Endothelial cell of umbilical vein (primary cell): ENCODE results near the gene ASRGL1. TPM values are rescaled to one million over a fixed set of nuclear protein-coding genes. Genes with fewer than 3 reads are reported as not detected.

Source experiments
- BruUV-seq: library from RNA; stranded (reverse); fragments of 400-500 nt; replicated peaks from 2 replicates; lab custom pipeline; 2021; lab: Mats Ljungman, UMichigan
- CTCF ChIA-PET: fragments of 300-600, 350-600 bp; sonication (Branson Sonifier 250); formaldehyde crosslinking; loops from one replicate; lab custom pipeline; 2021; ENCODE audit warnings: antibody characterized with exemption, inconsistent platforms; lab: Charles Lee
- POLR2A ChIA-PET: fragments of 300-600, 350-600 bp; sonication (Branson Sonifier 250); formaldehyde crosslinking; loops from one replicate; lab custom pipeline; 2021; ENCODE audit warnings: antibody characterized with exemption, inconsistent platforms; lab: Charles Lee
- DNase-seq: peaks from one replicate; pipeline ENCODE4 v3.0.0-alpha.2; 2011; ENCODE audit warnings: low read depth, low spot score
- FAIRE-seq: peaks from 2 replicates; lab custom pipeline; 2011; peaks lifted over from hg19 to GRCh38; lab: Jason Lieb, UNC
- H2AFZ ChIP-seq: 2 replicates; pipeline ENCODE4 v1.6.0; 2012; ENCODE audit warnings: low read depth, low read length, control low read depth, inconsistent platforms
- H3K27ac ChIP-seq: 2 replicates; pipeline ENCODE4 v1.5.1; 2011; ENCODE audit warnings: low read depth, mild to moderate bottlenecking, control low read depth, low read length, moderate library complexity; ENCODE audit not compliant: insufficient read depth
- H3K27me3 ChIP-seq, 2 experiments: 2 replicates each; pipeline versions ENCODE4 v1.6.0 to v1.6.1; 2011; ENCODE audit warnings: low read length in 2 of 2, mixed read lengths in 1 of 2; ENCODE audit not compliant: control insufficient read depth in 2 of 2, insufficient read depth in 2 of 2
- H3K36me3 ChIP-seq, 2 experiments: 2 replicates in 1 of 2; 3 replicates in 1 of 2; pipeline ENCODE4 v1.5.1; 2011; ENCODE audit warnings: low read length in 2 of 2, mild to moderate bottlenecking in 1 of 2, moderate library complexity in 1 of 2; ENCODE audit not compliant: control insufficient read depth in 2 of 2, insufficient read depth in 2 of 2; ENCODE audit errors: extremely low read depth in 1 of 2
- H3K4me1 ChIP-seq: 3 replicates; pipeline ENCODE4 v1.5.1; 2011; ENCODE audit warnings: mild to moderate bottlenecking, low read length; ENCODE audit not compliant: control insufficient read depth, insufficient read depth; ENCODE audit errors: extremely low read depth
- H3K4me2 ChIP-seq: 2 replicates; pipeline ENCODE4 v1.6.1; 2011; ENCODE audit warnings: low read length, control low read depth, mixed read lengths; ENCODE audit not compliant: insufficient read depth
- H3K4me3 ChIP-seq, 3 experiments: fragments of 200-600 bp in 1 of 3; sonication (generic), shearing (Covaris generic) in 1 of 3; replicated peaks in 1 of 3; 2 replicates each; pipeline ENCODE4 v1.5.1; 2011 to 2016; ENCODE audit warnings: control low read depth in 3 of 3, low read length in 3 of 3, mild to moderate bottlenecking in 2 of 3, inconsistent platforms in 1 of 3, low read depth in 1 of 3, moderate library complexity in 1 of 3; ENCODE audit not compliant: insufficient read depth in 1 of 3
- H3K79me2 ChIP-seq: 2 replicates; pipeline ENCODE4 v1.6.0; 2012; ENCODE audit warnings: low read length, inconsistent platforms; ENCODE audit not compliant: control insufficient read depth, insufficient read depth
- H3K9ac ChIP-seq: replicated peaks from 2 replicates; pipeline ENCODE3; 2011; ENCODE audit warnings: low read length, control low read depth; ENCODE audit not compliant: insufficient read depth; ENCODE audit errors: extremely low read depth
- H3K9me1 ChIP-seq: replicated peaks from 3 replicates; pipeline ENCODE4 v1.6.0; 2011; ENCODE audit warnings: mild to moderate bottlenecking, low read length; ENCODE audit not compliant: control insufficient read depth, insufficient read depth; ENCODE audit errors: extremely low read depth
- H3K9me3 ChIP-seq: replicated peaks from 2 replicates; pipeline ENCODE4 v1.5.1; 2012; ENCODE audit warnings: low read length, inconsistent platforms; ENCODE audit not compliant: control insufficient read depth, insufficient read depth
- H4K20me1 ChIP-seq: replicated peaks from 2 replicates; pipeline ENCODE3; 2011; ENCODE audit warnings: mild to moderate bottlenecking, low read length; ENCODE audit not compliant: control insufficient read depth, insufficient read depth; ENCODE audit errors: extremely low read depth
- CTCF ChIP-seq, 2 donors: IDR thresholded peaks; 1 replicate in 1 of 2; 2 replicates in 1 of 2; pipeline ENCODE4 v1.5.1; 2011; ENCODE audit warnings: low read length in 2 of 2, mild to moderate bottlenecking in 2 of 2, moderate library complexity in 2 of 2, control low read depth in 1 of 2, inconsistent platforms in 1 of 2, low read depth in 1 of 2; ENCODE audit not compliant: insufficient read depth in 1 of 2; ENCODE audit errors: extremely low read depth in 1 of 2
- EZH2 ChIP-seq: IDR thresholded peaks from 2 replicates; pipeline ENCODE4 v1.6.1; 2012; ENCODE audit warnings: borderline replicate concordance, low read depth, mild to moderate bottlenecking, moderate library complexity, low read length, inconsistent platforms; ENCODE audit not compliant: severe bottlenecking
- FOS ChIP-seq: IDR thresholded peaks from 2 replicates; pipeline ENCODE4 v1.6.1; 2011; ENCODE audit warnings: mild to moderate bottlenecking, low read length, moderate library complexity, borderline replicate concordance; ENCODE audit not compliant: insufficient read depth
- GATA2 ChIP-seq: IDR thresholded peaks from 2 replicates; pipeline ENCODE4 v1.7.0; 2011; ENCODE audit warnings: low read depth, mild to moderate bottlenecking, moderate library complexity, mixed read lengths, low read length; ENCODE audit not compliant: insufficient read length, insufficient read depth
- JUN ChIP-seq: IDR thresholded peaks from 2 replicates; pipeline ENCODE4 v1.6.1; 2011; ENCODE audit warnings: borderline replicate concordance, low read depth; ENCODE audit not compliant: insufficient read length, insufficient read depth
- MAX ChIP-seq: IDR thresholded peaks from 2 replicates; pipeline ENCODE4 v1.6.1; 2011; ENCODE audit not compliant: insufficient read depth, insufficient read length
- MYC ChIP-seq: IDR thresholded peaks from one replicate; pipeline ENCODE4 v1.6.1; 2011; ENCODE audit warnings: mild to moderate bottlenecking, low read depth, low read length
- POLR2A ChIP-seq: IDR thresholded peaks from 2 replicates; pipeline ENCODE4 v1.6.1; 2012; ENCODE audit warnings: low read depth, mild to moderate bottlenecking, control low read depth, low read length
- POLR2AphosphoS5 ChIP-seq: IDR thresholded peaks from 2 replicates; pipeline ENCODE4 v1.6.1; 2012; ENCODE audit warnings: low read depth, mild to moderate bottlenecking, control low read depth, low read length, moderate library complexity; ENCODE audit not compliant: insufficient read depth
- dilution Hi-C: fragments of 300-500 bp; cut with MboI; formaldehyde crosslinking; loops from one replicate; pipeline ENCODE4 v1.15.0; 2019; ENCODE audit warnings: low sequenced_read_pairs; ENCODE audit not compliant: extremely low pct_ligation_motif_present
- intact Hi-C: fragments of 100-400 bp; cut with micrococcal nuclease; formaldehyde crosslinking; loops from one replicate; pipeline ENCODE4 v1.10.0; 2022
- polyA plus RNA-seq, 4 experiments: library from polyadenylated mRNA; depleted of rRNA in 3 of 4; stranded (reverse) in 3 of 4; unstranded in 1 of 4; fragments of >200 nt; gene quantifications; 2 replicates each; pipeline versions ENCODE4 v1.2.1 to v1.2.3, GENCODE V29; 2011 to 2012; ENCODE audit warnings: missing spikeins in 1 of 4
- total RNA-seq: library from RNA; stranded (reverse); gene quantifications from 2 replicates; pipeline ENCODE4 v1.2.3, GENCODE V29; 2021

Gene ASRGL1
- total and polyA plus RNA-seq, 2 donors (not counting 3 experiments of a cell fraction or from before 2014, with no cell fraction given), result 33.1 to 36.0 TPM

- H3K4me3 ChIP-seq, result no peak within 1 kb of the TSS
- no TSS peak for BruUV-seq
- peaks cover 3 to 6% of the 10 kb centered on the region in 2 experiments for H3K27me3 ChIP-seq
- no peak within 1 kb of the TSS for H3K9ac ChIP-seq
- intact Hi-C loops (no loop called here), dilution Hi-C loops (no loop called here)
- no peaks in the 10 kb centered on the region for H3K36me3 ChIP-seq
- H2AFZ ChIP-seq, result no peak within 1 kb of the TSS
- no peaks in the 10 kb centered on the region for H3K9me3 ChIP-seq
- H3K4me1 ChIP-seq, result no peaks in the 10 kb centered on the region
- ChIA-PET CTCF (interaction anchor here (0.6 to 1.9 kb wide), 7 partner anchors 16 to 276 kb away, joined by 3 to 14 read pairs (median 3); no protein-coding TSS in a partner anchor), POLR2A (interaction anchor here (1.2 kb wide), 1 partner anchor 142 kb away, joined by 3 read pairs; no protein-coding TSS in a partner anchor)
- H3K79me2 ChIP-seq, result no peaks in the 10 kb centered on the region
- no peak within 1 kb of the TSS for H3K27ac ChIP-seq
- H3K4me2 ChIP-seq, result no peak within 1 kb of the TSS
- FAIRE-seq (no peak), DNase-seq (no peak)
- no peaks in the 10 kb centered on the region for H3K9me1 ChIP-seq
- TF ChIP-seq JUN (no peak), MAX (no peak)
- no peaks in the 10 kb centered on the region for H4K20me1 ChIP-seq
Measured at GRCh38 chr11:62418733-62419132, 81.5 kb downstream of the ASRGL1 start, which contains the start of gene SCGB1A1. Gene SCGB1A1 (plus strand): TSS chr11:62419033. CDS start chr11:62419096, 63 bp downstream.

- Histone ChIP-seq H3K9me1 (no peaks in the 10 kb centered on the region), H3K9ac (no peak overlapping the region), H3K36me3 (no peaks in the 10 kb centered on the region), H2AFZ (no peak overlapping the region), H3K4me3 (no peak overlapping the region), H3K27me3 (peaks cover 3 to 6% of the 10 kb centered on the region in 2 experiments), H3K27ac (no peak overlapping the region), H3K9me3 (no peaks in the 10 kb centered on the region), H3K79me2 (no peaks in the 10 kb centered on the region), H4K20me1 (no peaks in the 10 kb centered on the region), H3K4me1 (no peaks in the 10 kb centered on the region), H3K4me2 (no peak overlapping the region)
- no peak for FAIRE-seq
- ChIA-PET POLR2A (interaction anchor here (1.2 kb wide), 1 partner anchor 141 kb away, joined by 3 read pairs; no protein-coding TSS in a partner anchor), CTCF (interaction anchor here (0.6 to 1.9 kb wide), 8 partner anchors 21 to 275 kb away, joined by 3 to 14 read pairs (median 3); no protein-coding TSS in a partner anchor)
- TF ChIP-seq MYC (no peak), POLR2AphosphoS5 (no peak), GATA2 (no peak), CTCF (IDR thresholded peaks at IDR 0.05; ENCODE audit: extremely low read depth in 1 of 2, insufficient read depth in 1 of 2, low read depth in 1 of 2, low read length in 2 of 2) (no peak), EZH2 (no peak), POLR2A (no peak), JUN (no peak), MAX (no peak), FOS (no peak)
- intact Hi-C loops (no loop called here), dilution Hi-C loops (no loop called here)
- BruUV-seq, result no TSS peak
- DNase-seq, result no peak
Measured at GRCh38 chr11:62419314-62419929, 82.2 kb downstream of the ASRGL1 start.
